NCI-H128 (cell line): ENCODE results near the gene PTGER3.

ENCODE experiments used
- DNase-seq: peaks from one replicate; lab custom pipeline; 2025; ENCODE audit not compliant: unreplicated experiment; lab: John Stamatoyannopoulos, UW

PTGER3 gene

DNA sequence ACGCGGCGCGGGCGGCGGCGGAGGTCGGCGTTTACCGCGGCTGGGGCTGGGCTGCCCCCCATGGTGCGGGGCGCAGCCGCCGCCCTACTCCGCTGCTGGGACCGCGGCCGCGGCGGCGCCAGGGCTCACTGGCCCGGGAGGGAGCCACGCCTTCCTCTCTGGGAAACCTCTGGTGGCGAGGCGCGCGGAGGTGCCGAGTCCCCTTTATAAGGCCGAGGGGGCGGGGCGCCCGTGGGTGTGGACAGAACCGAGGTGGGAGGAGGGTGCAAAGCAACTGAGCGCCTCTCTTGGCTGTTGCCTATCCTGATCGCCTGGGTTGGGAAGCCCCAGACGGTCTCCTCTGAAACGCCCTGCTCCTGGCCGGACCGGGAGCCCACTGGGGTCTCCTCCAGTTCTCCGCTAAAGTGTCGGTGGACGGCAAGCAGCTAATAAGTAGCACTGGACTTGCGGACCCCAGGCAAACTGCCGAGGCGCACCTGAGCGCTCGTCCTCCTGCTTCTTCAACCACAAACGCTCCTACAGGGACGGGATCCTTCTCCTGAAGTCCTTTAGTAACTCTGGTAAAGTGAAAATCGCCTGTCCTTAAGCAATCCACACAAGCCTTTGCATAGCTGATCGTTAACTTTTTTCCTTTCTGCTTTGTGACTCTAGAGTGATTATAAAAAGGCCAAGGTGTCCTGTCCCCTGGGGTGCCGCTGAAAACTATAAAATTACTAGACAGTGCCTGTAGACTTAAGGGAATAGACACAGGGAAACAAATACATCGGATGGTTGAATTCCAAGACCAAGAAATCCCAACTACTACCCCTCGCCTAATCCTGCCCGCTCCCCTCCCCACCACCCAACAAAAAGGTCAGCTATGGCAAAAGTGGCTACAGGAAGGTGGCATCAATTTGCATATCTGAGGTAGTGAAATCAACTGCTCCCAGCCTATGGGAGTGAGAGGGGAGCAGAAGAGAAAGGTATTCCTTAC, at the start of gene PTGER3:
Gene PTGER3 (minus strand): TSS at position 182 of the 973 bp plus-strand sequence. CDS start 239 bp downstream, outside the sequence.
- DNase-seq: peak; percentile 15

GRCh38 chr1:71094913-71095312, 47.3 kb upstream of the PTGER3 start:
- DNase-seq: no peak

- DNase-seq: no peak
Measured at GRCh38 chr1:71093938-71094337, 46.3 kb upstream of the PTGER3 start.

DNA sequence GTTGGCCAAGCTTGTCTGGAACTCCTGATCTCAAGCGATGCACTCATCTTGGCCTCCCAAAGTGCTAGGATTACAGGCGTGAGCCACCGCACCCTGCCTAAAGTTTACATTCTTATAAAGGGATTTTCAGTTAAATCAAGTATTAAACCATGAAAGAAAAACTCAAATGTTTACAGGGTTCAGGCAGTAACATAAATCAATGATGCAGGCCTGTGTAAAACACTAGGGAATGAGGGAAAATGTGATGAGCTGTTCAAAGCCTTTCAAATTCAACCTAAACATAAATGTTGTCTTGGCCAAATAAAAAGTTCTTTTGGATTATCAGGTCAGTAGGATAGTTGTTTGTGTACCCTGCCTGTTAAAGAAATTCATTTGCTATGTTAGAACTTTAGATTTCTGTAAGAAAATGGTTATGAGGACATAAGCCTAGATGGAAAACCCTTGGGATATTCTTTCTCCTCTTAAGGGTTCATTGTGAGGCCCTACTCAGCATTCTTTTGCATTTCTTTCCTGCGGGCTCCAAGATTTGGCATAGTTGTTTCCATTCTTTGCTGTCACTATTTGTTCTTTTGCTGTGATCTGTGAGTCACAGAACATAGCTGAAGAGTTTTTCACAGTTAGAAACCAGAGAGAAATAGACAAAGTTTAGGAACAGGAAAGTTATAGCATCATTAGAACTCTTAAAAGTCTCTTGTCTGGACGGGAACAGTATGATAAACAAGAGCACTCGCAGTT, 42.1 kb upstream of the PTGER3 start:
- DNase-seq: no peak

DNA sequence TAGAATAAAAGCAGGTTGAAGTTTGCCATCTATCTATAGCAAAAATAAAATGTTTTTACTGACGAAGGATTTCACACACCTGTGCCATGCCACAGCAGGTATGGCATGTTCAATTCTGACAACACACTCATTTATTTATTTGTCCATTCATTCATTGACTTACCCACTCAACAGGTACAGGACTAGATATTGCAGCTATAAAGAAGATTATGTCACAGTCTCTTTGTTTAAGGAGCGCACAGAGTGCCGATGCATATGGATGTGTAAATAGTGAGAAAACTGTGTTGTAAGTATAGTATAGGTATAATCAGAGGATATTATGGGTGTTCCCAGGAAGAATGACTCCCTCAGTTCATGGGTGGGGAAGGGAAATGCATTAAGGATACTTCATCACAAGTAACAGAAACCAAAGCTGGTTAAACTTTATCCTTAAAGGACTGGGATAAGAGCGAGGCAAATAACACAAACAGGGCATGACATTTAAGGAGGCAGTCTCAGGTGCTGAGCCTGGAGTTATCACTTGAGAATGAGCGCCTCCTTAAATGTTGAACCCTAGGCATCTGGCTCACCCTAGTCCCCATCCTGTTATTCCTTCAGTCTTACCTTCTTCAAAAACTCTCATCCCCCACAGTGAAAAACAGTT, 41.1 kb upstream of the PTGER3 start:
- no peak for DNase-seq

- DNase-seq: no peak
Measured at GRCh38 chr1:71087713-71088112, 40.1 kb upstream of the PTGER3 start.

DNA sequence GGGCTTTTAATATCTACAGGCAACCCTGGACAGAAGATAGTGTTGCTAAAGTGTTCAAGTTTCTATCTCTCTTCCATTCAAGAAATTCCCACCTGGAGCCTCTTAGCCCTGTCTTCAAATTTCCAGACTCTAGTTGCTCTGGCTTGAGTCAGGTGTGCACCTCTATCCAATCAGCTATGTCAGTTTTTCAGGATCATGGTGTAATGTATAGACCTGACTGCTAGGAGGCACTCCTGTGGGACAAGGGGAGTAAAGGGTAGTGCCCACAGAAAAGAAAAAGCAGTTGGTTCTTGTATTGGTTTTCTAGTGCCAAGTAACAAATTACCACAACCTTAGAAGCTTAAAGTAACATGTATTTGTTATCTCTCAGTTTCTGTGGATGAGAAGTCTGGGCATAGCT, 39.4 kb upstream of the PTGER3 start:
- no peak for DNase-seq

DNA sequence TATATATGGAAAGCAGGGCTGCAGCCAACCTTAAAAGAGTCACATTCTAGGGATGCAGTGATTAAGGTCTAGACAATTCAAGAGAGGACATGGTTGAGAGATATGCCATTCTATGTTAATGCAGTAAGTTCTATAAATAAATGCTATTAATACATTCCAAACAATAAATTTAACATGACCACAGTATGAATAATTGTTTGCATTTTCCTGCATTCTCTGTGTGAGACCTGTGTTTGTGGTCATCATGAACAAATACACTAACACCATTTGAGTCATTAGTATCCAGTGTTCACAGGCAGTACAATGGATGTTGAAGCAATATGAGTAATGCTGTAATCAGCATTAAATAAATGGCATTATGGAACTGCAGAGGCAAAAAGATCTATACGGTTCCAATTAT, 38.7 kb upstream of the PTGER3 start:
- DNase-seq: no peak

- no peak for DNase-seq
Measured at GRCh38 chr1:71083271-71083670, 35.7 kb upstream of the PTGER3 start.

GRCh38 chr1:71081697-71082080, 34.1 kb upstream of the PTGER3 start:
- DNase-seq: no peak

DNA sequence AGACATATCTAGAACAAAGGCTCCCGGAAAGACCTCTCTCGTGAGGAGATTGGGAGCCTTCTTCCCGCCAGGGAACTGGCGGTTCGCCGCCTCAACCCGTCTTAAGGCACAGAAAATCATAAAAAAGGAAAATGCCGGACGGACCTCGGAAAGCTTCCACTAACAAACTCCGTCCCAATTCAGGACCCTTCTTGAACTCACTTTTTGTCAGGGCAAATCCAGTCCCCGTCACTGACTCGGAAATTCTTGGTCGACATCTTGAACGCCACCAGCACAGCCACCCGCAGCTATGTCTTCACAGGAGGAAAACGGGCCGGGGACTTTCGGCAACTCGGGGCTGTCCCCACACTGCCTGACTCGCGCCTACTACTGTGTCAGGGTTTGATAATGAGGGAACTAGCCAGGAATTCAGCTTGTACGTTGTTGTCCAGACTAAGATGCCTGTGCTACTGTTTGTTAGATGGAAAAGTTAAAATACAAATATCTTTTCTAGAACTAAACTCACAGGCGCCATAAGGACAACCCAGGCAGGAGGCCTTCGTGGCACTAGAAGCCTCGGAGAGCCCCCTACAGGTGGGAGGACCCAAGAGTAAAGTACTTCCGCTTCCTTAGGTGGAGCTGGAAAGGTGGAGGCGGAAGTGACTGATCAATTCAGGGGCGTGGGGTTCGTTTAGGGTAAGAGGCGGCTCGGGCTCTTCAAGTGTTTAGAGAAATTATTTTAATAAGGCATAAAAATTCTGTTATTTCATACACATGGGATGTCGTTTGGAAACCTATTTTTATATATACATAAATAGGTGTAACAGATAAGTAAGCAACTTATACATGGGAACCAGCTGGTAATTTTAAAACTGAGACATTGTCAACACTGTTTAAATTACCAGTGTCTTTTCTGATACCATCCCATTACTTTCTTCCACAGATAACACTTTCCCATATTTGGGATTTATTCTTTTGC, 33.4 kb upstream of the PTGER3 start, which contains the start of gene ZRANB2:
Gene ZRANB2 (minus strand): TSS at position 297 of the 958 bp plus-strand sequence. CDS start 40 bp downstream, at position 257.
- DNase-seq: peak; percentile 89

DNA sequence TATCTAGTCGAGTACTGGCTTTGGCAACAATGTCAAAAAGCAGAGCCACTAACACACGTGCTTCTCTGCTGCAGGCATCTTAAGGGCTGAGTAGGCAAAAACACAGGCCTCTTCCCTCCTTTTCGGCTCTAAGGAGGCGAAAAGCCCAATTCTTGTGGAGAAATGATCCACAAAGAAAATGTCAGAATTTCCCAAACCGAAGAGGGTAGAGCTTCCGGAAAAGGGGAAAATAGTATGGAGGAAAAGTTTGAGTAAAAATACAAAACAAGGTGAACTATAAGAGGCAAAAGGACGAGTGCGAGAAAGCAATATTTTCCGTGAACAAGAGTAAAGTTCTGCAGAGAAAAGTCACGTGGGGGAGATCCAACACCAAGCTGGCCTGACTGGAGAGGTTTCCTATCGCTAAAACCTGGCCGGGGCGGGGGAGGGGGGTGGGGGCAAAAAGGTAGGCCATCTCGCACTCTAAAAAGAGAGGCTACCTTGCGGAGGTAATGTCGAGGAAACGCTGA, 32.7 kb upstream of the PTGER3 start:
- no peak for DNase-seq

- DNase-seq: no peak
Measured at GRCh38 chr1:71074681-71075080, 27.1 kb upstream of the PTGER3 start.

- DNase-seq: no peak
Measured at GRCh38 chr1:71072273-71072672, 24.7 kb upstream of the PTGER3 start.

DNA sequence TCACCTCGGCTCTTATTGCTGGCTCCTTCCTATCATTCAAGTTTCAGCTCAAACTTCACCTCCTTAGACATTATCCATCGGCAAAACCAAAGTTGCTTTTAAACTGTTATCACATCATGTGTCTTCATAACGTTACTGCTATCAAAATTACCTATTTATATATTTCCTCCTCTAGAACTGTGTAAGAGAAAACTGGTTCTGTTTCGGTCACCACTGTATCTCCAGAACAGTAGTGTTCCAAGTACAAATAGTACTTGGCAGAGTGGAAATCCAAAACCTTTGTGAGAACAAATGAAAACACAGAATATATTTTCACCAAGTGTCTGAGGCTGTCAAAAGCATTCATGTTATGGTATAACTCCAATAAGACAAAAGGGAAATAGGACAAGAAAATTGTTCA, 24.1 kb upstream of the PTGER3 start:
- no peak for DNase-seq

DNA sequence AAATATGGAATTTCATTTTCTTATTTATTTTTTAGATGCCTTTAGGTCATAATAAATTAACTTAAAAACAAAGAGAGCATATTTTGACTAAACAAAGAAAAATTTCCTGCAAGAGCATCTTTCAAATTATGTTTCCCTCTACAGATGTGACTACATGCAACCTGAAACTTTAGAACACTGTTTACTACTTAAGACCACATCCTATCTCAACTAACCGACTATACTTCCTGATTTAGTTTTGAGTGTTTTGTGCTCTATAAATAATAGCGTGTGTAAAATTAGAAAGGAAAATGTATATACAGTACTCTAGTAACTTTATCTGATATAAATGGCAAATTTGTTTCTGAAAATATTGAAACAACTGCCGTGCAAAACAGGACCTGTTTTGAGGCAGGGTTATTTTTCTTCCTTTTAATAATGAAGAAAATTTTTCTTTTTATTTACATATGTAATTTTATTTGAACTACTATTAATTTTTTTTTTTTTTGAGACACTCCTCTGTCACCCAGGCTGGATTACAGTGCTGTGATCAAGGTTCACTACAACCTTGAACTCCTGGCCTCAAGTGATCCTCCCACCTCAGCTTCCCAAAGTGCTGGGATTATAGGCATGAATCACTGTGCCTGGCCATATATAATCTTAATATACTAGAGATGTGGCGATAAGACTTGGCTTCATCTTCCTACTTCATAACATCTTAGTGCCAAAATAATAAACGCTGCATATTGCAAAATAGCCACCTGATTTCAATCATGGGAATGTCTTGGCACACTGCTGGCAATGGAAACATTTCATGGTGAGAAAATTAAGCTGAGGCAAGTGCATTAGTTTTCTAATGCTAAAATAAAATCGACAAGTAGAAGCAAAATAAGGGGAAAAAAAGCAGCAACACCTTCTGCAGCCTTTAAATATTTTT, 21.0 kb upstream of the PTGER3 start:
- DNase-seq: no peak

DNA sequence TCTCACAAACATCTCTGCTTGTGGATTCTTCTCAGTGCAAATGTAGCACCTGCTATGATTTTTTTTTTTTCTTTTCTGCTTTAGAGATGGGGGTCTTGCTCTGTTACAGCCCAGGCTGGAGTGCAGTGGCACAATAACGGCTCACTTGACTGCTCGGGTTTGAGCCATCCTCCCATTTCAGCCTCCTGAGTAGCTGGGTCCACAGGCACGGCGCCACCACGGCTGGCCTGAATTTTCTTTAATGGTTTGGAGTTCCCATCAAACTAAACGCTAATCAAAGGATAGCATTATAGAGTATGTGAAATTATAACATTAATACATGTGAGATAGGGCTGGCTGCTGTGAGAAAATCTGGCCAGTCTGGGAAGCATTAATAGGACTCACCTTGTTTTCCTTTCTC, 7.2 kb upstream of the PTGER3 start:
- no peak for DNase-seq

- no peak for DNase-seq
Measured at GRCh38 chr1:71054281-71054731, 6.7 kb upstream of the PTGER3 start.

DNA sequence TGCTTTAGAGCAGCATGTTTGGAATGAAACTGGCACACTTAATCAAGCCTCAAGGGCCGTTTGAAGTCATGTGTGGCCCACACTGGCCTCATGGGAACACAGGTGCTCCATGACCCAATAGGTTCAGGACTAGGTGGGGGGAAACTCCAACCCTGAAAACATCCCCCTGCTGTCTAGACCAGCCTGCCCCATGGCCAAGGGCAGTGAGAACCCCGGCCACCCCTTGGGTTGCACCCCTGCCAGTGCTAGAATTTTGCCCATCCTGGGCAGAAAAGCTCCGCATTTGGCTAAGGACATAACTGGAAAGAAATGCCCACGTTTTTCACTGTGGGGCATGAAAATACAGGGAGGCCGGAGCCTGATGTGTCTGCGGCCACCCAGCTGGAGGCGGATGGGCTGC, 6.1 kb upstream of the PTGER3 start:
- DNase-seq: no peak
